ENCODE results near the gene ABLIM3.

- TF ChIP-seq TAF1 (IDR thresholded peaks at IDR 0.05; ENCODE audit: low read depth, low read length) (no peak), POLR2AphosphoS5 (IDR thresholded peaks at IDR 0.05; ENCODE audit: low read depth, low read length) (no peak), POLR2A (IDR thresholded peaks at IDR 0.05; ENCODE audit: low read depth, low read length) (no peak), SPI1 (IDR thresholded peaks at IDR 0.05; ENCODE audit: low read depth, low read length) (no peak), POU2F2 (IDR thresholded peaks at IDR 0.05; ENCODE audit: low read depth, low read length) (no peak)
Measured at GRCh38 chr5:149177339-149177843, 36.1 kb downstream of the ABLIM3 start.
